ENCODE results near the gene THOC7.

The THOC7 gene

GRCh38 chr3:63832395-63832794 is 31.2 kb downstream of the THOC7 start:
- no peak overlapping the region for H3K27ac ChIP-seq
- H3K4me3 ChIP-seq (ENCODE audit: low read depth, low read length): no peak overlapping the region
- no peaks in the 10 kb centered on the region for H3K9me3 ChIP-seq (ENCODE audit: severe bottlenecking)
- no peaks in the 10 kb centered on the region for H3K27me3 ChIP-seq (ENCODE audit: insufficient read depth, low read depth, severe bottlenecking)
- TF ChIP-seq CTCF (IDR thresholded peaks at IDR 0.05; ENCODE audit: low read depth, low read length): no peak
- DNase-seq: no peak
- H3K36me3 ChIP-seq: peaks cover 31% of the 10 kb centered on the region

GRCh38 chr3:63830526-63830925 is 33.1 kb downstream of the THOC7 start:
- DNase-seq: no peak
- Histone ChIP-seq H3K27me3 (ENCODE audit: insufficient read depth, low read depth, severe bottlenecking) (no peaks in the 10 kb centered on the region), H3K9me3 (ENCODE audit: severe bottlenecking) (no peaks in the 10 kb centered on the region), H3K4me3 (ENCODE audit: low read depth, low read length) (no peak overlapping the region), H3K36me3 (peaks cover 31% of the 10 kb centered on the region), H3K27ac (no peak overlapping the region)
- no peak for TF ChIP-seq CTCF (IDR thresholded peaks at IDR 0.05; ENCODE audit: low read depth, low read length)

GRCh38 chr3:63824309-63824708 is 39.3 kb downstream of the THOC7 start:
- Histone ChIP-seq H3K9me3 (ENCODE audit: severe bottlenecking) (no peaks in the 10 kb centered on the region), H3K36me3 (peaks cover 4% of the 10 kb centered on the region), H3K4me3 (ENCODE audit: low read depth, low read length) (no peak overlapping the region), H3K27ac (no peak overlapping the region), H3K27me3 (ENCODE audit: insufficient read depth, low read depth, severe bottlenecking) (no peaks in the 10 kb centered on the region)
- DNase-seq: no peak
- TF ChIP-seq CTCF (IDR thresholded peaks at IDR 0.05; ENCODE audit: low read depth, low read length): no peak

GRCh38 chr3:63819151-63819398 is 44.5 kb downstream of the THOC7 start, which contains the start of gene C3orf49:
TSS of gene C3orf49 (plus strand) at chr3:63819299. CDS start at chr3:63819472, 173 bp downstream.
- Histone ChIP-seq H3K27ac (no peak within 1 kb of the TSS), H3K27me3 (ENCODE audit: insufficient read depth, low read depth, severe bottlenecking) (no peaks in the 10 kb centered on the region), H3K4me3 (ENCODE audit: low read depth, low read length) (no peak within 1 kb of the TSS), H3K36me3 (no peaks in the 10 kb centered on the region), H3K9me3 (ENCODE audit: severe bottlenecking) (no peaks in the 10 kb centered on the region)
- no peak for DNase-seq
- TF ChIP-seq CTCF (IDR thresholded peaks at IDR 0.05; ENCODE audit: low read depth, low read length): no peak

- peak; percentile 68 for TF ChIP-seq CTCF (IDR thresholded peaks at IDR 0.05; ENCODE audit: low read depth, low read length)
- no peaks in the 10 kb centered on the region for H3K36me3 ChIP-seq
- peak; percentile 46 for DNase-seq
- H3K9me3 ChIP-seq (ENCODE audit: severe bottlenecking): no peaks in the 10 kb centered on the region
- no peak overlapping the region for H3K27ac ChIP-seq
- no peaks in the 10 kb centered on the region for H3K27me3 ChIP-seq (ENCODE audit: insufficient read depth, low read depth, severe bottlenecking)
- H3K4me3 ChIP-seq (ENCODE audit: low read depth, low read length): no peak overlapping the region
Observed at GRCh38 chr3:63818282-63819150, 45.1 kb downstream of the THOC7 start.

- no peaks in the 10 kb centered on the region for H3K27me3 ChIP-seq (ENCODE audit: insufficient read depth, low read depth, severe bottlenecking)
- DNase-seq: no peak
- H3K27ac ChIP-seq: no peak overlapping the region
- no peaks in the 10 kb centered on the region for H3K36me3 ChIP-seq
- no peaks in the 10 kb centered on the region for H3K9me3 ChIP-seq (ENCODE audit: severe bottlenecking)
- no peak overlapping the region for H3K4me3 ChIP-seq (ENCODE audit: low read depth, low read length)
- TF ChIP-seq CTCF (IDR thresholded peaks at IDR 0.05; ENCODE audit: low read depth, low read length): no peak
Observed at GRCh38 chr3:63817225-63817624, 46.4 kb downstream of the THOC7 start.

Data from WERI-Rb-1 (cell line).